ENCODE results near the gene CAMK2D. TPM values are rescaled to one million over a fixed set of nuclear protein-coding genes. Genes with fewer than 3 reads are reported as not detected.

CAMK2D gene
- total and polyA plus RNA-seq, 4 donors, result 10.1 to 31.0 (median 25.6) TPM

DNA sequence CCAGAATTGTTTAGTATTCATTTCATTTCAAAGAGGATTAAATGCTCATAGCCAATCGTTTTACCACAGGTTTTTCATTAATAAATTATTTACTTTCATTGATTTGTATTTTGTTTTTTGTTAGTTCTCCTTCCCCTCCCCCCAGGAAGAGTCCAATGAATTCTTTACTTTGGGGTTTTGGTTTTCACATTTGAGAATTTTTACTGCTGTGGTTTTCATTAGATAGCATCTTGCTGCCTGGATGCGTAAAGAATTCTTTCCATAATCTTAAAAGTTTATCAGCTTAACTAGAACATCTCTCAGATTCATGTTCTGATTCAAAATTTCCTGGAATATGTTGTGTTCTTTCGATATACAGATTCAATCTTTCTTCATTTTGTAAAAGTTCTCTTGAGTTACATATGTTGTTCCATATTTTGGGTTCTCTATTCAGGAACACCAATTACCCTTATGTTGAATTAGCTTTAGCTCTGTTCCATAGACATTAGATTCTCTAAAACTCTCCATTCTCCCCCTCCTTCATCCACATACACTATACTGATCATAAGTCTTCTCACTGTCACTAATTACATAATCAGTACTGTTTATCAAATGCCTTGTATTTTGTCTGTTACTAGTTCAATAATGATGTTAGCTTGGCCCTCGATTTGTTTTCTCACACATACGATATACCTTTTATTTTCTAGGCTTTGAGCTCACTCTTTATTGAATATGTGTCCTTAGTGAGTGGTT, 184.4 kb downstream of the CAMK2D start:
- no peaks in the 10 kb centered on the region for H3K9me3 ChIP-seq (ENCODE audit: control insufficient read depth in 4 of 4, low read length in 3 of 4)
- DNase-seq (ENCODE audit: low spot score), result no peak
- H3K9ac ChIP-seq (ENCODE audit: low read depth in 1 of 2, low read length in 2 of 2), result no peak overlapping the region
- H3K27me3 ChIP-seq (ENCODE audit: control insufficient read depth in 4 of 4, insufficient read depth in 4 of 4, low read length in 3 of 4), result no peaks in the 10 kb centered on the region
- no peaks in the 10 kb centered on the region for H3K36me3 ChIP-seq (ENCODE audit: control insufficient read depth in 4 of 4, insufficient read depth in 3 of 4, low read depth in 1 of 4, low read length in 3 of 4)
- H3K4me3 ChIP-seq (ENCODE audit: low read depth in 1 of 3, low read length in 3 of 3), result peak overlapping the region in 1 of 3 donors; percentile 49
- peaks cover 2 to 16% (median 3%) of the 10 kb centered on the region in 4 donors for H3K4me1 ChIP-seq (ENCODE audit: control insufficient read depth in 4 of 4, insufficient read depth in 4 of 4, low read length in 3 of 4)
- TF ChIP-seq SP1 (IDR thresholded peaks at IDR 0.05), result peak; percentile 10
- TF ChIP-seq RAD21 (IDR thresholded peaks at IDR 0.05), result no peak
- TF ChIP-seq FOXA2 (IDR thresholded peaks at IDR 0.05), result no peak
- no peak for TF ChIP-seq GABPA (IDR thresholded peaks at IDR 0.05 in 1 of 2, conservative IDR thresholded peaks at IDR 0.05 in 1 of 2)
- TF ChIP-seq, protein P1, sequence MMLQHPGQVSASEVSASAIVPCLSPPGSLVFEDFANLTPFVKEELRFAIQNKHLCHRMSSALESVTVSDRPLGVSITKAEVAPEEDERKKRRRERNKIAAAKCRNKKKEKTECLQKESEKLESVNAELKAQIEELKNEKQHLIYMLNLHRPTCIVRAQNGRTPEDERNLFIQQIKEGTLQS (IDR thresholded peaks at IDR 0.05), result no peak
- peak in 1 of 2 donors; percentile 6 for TF ChIP-seq RXRA (IDR thresholded peaks at IDR 0.05)
- no peak for TF ChIP-seq EGR1 (IDR thresholded peaks at IDR 0.05; ENCODE audit: low read depth in 2 of 2)
- TF ChIP-seq, protein P2, sequence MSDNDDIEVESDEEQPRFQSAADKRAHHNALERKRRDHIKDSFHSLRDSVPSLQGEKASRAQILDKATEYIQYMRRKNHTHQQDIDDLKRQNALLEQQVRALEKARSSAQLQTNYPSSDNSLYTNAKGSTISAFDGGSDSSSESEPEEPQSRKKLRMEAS (IDR thresholded peaks at IDR 0.05), result no peak
- TF ChIP-seq HNF4G (IDR thresholded peaks at IDR 0.05), result no peak
- TF ChIP-seq, protein P3, sequence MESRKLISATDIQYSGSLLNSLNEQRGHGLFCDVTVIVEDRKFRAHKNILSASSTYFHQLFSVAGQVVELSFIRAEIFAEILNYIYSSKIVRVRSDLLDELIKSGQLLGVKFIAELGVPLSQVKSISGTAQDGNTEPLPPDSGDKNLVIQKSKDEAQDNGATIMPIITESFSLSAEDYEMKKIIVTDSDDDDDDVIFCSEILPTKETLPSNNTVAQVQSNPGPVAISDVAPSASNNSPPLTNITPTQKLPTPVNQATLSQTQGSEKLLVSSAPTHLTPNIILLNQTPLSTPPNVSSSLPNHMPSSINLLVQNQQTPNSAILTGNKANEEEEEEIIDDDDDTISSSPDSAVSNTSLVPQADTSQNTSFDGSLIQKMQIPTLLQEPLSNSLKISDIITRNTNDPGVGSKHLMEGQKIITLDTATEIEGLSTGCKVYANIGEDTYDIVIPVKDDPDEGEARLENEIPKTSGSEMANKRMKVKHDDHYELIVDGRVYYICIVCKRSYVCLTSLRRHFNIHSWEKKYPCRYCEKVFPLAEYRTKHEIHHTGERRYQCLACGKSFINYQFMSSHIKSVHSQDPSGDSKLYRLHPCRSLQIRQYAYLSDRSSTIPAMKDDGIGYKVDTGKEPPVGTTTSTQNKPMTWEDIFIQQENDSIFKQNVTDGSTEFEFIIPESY (IDR thresholded peaks at IDR 0.05), result no peak
- peak in 1 of 2 donors; percentile 7 for TF ChIP-seq HNF4A (conservative IDR thresholded peaks at IDR 0.05)
- no peak for TF ChIP-seq NR2F2 (IDR thresholded peaks at IDR 0.05)
- no peak for TF ChIP-seq FOXA1 (IDR thresholded peaks at IDR 0.05)
- 62% methylated on average over 5 of the region's 5 CpGs for WGBS
- H3K27ac ChIP-seq (ENCODE audit: low read depth in 1 of 2, low read length in 2 of 2), result peak overlapping the region; percentile 4 to 26

DNA sequence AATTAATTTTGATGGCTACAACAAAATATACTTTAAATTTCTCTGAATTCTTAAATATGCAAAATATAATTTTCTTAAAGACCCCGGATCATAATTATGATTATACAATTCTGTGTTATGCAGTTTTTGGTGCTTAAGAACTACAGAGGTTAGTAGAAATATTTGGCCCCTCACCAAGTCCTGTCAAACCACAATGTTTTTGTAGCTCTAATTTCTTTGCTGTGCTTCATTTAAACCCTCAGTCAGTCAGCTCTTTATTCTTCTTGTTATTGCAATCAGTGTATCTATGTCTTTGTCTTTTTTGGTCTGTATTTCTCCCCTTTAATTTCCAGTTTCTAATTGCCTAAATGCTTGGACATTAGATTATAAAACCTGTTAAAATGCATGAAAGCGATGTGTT, 186.1 kb downstream of the CAMK2D start:
- no peak overlapping the region for H3K27ac ChIP-seq (ENCODE audit: low read depth in 1 of 2, low read length in 2 of 2)
- H3K36me3 ChIP-seq (ENCODE audit: control insufficient read depth in 4 of 4, insufficient read depth in 3 of 4, low read depth in 1 of 4, low read length in 3 of 4), result peaks cover 0 to 1% (median 0%) of the 10 kb centered on the region in 4 donors
- H3K4me3 ChIP-seq (ENCODE audit: low read depth in 1 of 3, low read length in 3 of 3), result no peak overlapping the region
- no peaks in the 10 kb centered on the region for H3K9me3 ChIP-seq (ENCODE audit: control insufficient read depth in 4 of 4, low read length in 3 of 4)
- H3K27me3 ChIP-seq (ENCODE audit: control insufficient read depth in 4 of 4, insufficient read depth in 4 of 4, low read length in 3 of 4), result no peaks in the 10 kb centered on the region
- TF ChIP-seq, protein P2 (IDR thresholded peaks at IDR 0.05), result no peak
- TF ChIP-seq, protein P3 (IDR thresholded peaks at IDR 0.05), result no peak
- no peak for TF ChIP-seq EGR1 (IDR thresholded peaks at IDR 0.05; ENCODE audit: low read depth in 2 of 2)
- TF ChIP-seq FOXA1 (IDR thresholded peaks at IDR 0.05), result no peak
- TF ChIP-seq RXRA (IDR thresholded peaks at IDR 0.05), result no peak
- TF ChIP-seq HNF4G (IDR thresholded peaks at IDR 0.05), result no peak
- no peak for TF ChIP-seq NR2F2 (IDR thresholded peaks at IDR 0.05)
- TF ChIP-seq SP1 (IDR thresholded peaks at IDR 0.05), result no peak
- TF ChIP-seq, protein P4, sequence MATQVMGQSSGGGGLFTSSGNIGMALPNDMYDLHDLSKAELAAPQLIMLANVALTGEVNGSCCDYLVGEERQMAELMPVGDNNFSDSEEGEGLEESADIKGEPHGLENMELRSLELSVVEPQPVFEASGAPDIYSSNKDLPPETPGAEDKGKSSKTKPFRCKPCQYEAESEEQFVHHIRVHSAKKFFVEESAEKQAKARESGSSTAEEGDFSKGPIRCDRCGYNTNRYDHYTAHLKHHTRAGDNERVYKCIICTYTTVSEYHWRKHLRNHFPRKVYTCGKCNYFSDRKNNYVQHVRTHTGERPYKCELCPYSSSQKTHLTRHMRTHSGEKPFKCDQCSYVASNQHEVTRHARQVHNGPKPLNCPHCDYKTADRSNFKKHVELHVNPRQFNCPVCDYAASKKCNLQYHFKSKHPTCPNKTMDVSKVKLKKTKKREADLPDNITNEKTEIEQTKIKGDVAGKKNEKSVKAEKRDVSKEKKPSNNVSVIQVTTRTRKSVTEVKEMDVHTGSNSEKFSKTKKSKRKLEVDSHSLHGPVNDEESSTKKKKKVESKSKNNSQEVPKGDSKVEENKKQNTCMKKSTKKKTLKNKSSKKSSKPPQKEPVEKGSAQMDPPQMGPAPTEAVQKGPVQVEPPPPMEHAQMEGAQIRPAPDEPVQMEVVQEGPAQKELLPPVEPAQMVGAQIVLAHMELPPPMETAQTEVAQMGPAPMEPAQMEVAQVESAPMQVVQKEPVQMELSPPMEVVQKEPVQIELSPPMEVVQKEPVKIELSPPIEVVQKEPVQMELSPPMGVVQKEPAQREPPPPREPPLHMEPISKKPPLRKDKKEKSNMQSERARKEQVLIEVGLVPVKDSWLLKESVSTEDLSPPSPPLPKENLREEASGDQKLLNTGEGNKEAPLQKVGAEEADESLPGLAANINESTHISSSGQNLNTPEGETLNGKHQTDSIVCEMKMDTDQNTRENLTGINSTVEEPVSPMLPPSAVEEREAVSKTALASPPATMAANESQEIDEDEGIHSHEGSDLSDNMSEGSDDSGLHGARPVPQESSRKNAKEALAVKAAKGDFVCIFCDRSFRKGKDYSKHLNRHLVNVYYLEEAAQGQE (IDR thresholded peaks at IDR 0.05), result no peak
- no peak for TF ChIP-seq RAD21 (IDR thresholded peaks at IDR 0.05)
- TF ChIP-seq, protein P5, sequence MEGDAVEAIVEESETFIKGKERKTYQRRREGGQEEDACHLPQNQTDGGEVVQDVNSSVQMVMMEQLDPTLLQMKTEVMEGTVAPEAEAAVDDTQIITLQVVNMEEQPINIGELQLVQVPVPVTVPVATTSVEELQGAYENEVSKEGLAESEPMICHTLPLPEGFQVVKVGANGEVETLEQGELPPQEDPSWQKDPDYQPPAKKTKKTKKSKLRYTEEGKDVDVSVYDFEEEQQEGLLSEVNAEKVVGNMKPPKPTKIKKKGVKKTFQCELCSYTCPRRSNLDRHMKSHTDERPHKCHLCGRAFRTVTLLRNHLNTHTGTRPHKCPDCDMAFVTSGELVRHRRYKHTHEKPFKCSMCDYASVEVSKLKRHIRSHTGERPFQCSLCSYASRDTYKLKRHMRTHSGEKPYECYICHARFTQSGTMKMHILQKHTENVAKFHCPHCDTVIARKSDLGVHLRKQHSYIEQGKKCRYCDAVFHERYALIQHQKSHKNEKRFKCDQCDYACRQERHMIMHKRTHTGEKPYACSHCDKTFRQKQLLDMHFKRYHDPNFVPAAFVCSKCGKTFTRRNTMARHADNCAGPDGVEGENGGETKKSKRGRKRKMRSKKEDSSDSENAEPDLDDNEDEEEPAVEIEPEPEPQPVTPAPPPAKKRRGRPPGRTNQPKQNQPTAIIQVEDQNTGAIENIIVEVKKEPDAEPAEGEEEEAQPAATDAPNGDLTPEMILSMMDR (IDR thresholded peaks at IDR 0.05; ENCODE audit: low read depth, low read length, missing input control), result no peak
- TF ChIP-seq, protein P1 (IDR thresholded peaks at IDR 0.05), result no peak
- TF ChIP-seq JUND (IDR thresholded peaks at IDR 0.05), result no peak
- WGBS, result 88% methylated on average over 2 of the region's 2 CpGs
- H3K9ac ChIP-seq (ENCODE audit: low read depth in 1 of 2, low read length in 2 of 2), result no peak overlapping the region
- peaks cover 2 to 16% (median 3%) of the 10 kb centered on the region in 4 donors for H3K4me1 ChIP-seq (ENCODE audit: control insufficient read depth in 4 of 4, insufficient read depth in 4 of 4, low read length in 3 of 4)
- no peak for DNase-seq (ENCODE audit: low spot score)
